Gastroesophageal sphincter (tissue), 3 donors: ENCODE results near the gene GUCA2A.

Source experiments
- POLR2A ChIP-seq, 2 donors: fragments of 450-650 bp; IDR thresholded peaks; one replicate each; pipeline ENCODE4 v1.6.1; 2017; ENCODE audit warnings: antibody characterized with exemption in 2 of 2, mild to moderate bottlenecking in 2 of 2, moderate library complexity in 1 of 2
- POLR2AphosphoS5 ChIP-seq: sonication (generic); formaldehyde crosslinking; IDR thresholded peaks from one replicate; pipeline ENCODE4 v1.6.1; 2017; ENCODE audit warnings: antibody characterized with exemption
- TF ChIP-seq, protein P1 (sequence below), 4 experiments: fragments of 200-600 bp in 2 of 4; fragments of 450-650 bp in 2 of 4; sonication (generic) in 1 of 4; IDR thresholded peaks; one replicate each; pipeline ENCODE4 v1.5.1; 2017 to 2019; ENCODE audit warnings: antibody characterized with exemption in 4 of 4, mild to moderate bottlenecking in 2 of 4, moderate library complexity in 2 of 4

GRCh38 chr1:42189931-42190853 is 25.6 kb upstream of the GUCA2A start:
- TF ChIP-seq POLR2A (IDR thresholded peaks at IDR 0.05) (no peak), POLR2AphosphoS5 (no peak)
- TF ChIP-seq, protein P1, sequence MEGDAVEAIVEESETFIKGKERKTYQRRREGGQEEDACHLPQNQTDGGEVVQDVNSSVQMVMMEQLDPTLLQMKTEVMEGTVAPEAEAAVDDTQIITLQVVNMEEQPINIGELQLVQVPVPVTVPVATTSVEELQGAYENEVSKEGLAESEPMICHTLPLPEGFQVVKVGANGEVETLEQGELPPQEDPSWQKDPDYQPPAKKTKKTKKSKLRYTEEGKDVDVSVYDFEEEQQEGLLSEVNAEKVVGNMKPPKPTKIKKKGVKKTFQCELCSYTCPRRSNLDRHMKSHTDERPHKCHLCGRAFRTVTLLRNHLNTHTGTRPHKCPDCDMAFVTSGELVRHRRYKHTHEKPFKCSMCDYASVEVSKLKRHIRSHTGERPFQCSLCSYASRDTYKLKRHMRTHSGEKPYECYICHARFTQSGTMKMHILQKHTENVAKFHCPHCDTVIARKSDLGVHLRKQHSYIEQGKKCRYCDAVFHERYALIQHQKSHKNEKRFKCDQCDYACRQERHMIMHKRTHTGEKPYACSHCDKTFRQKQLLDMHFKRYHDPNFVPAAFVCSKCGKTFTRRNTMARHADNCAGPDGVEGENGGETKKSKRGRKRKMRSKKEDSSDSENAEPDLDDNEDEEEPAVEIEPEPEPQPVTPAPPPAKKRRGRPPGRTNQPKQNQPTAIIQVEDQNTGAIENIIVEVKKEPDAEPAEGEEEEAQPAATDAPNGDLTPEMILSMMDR (IDR thresholded peaks at IDR 0.05): no peak
